Measurements from ENCODE around the gene OGFR. TPM values are rescaled to one million over a fixed set of nuclear protein-coding genes. Genes with fewer than 3 reads are reported as not detected.

The OGFR gene
- total and polyA plus RNA-seq, 7 donors, result 11.6 to 21.6 (median 19.2) TPM

GRCh38 chr20:62768234-62768546 is 36.4 kb upstream of the OGFR start:
- Histone ChIP-seq H3K27ac (no peak overlapping the region), H3K36me3 (ENCODE audit: insufficient read depth in 1 of 2, low read depth in 1 of 2) (no peaks in the 10 kb centered on the region), H3K4me1 (no peaks in the 10 kb centered on the region), H3K4me3 (no peak overlapping the region), H3K27me3 (ENCODE audit: insufficient read depth in 3 of 3, low read length in 2 of 3) (peaks cover 0 to 63% (median 22%) of the 10 kb centered on the region in 3 donors), H3K9me3 (no peaks in the 10 kb centered on the region)
- WGBS, 3 donors, result 80 to 83% (median 81%) methylated on average over 8 of the region's 8 CpGs
- ATAC-seq (no peak), DNase-seq (no peak)
- intact Hi-C loops (cut with DNase I), result loop anchor here in 1 of 2 donors (5.0 kb wide), 1 partner anchor 51 kb away; no protein-coding TSS in a partner anchor
- TF ChIP-seq CTCF (IDR thresholded peaks at IDR 0.05), result no peak

GRCh38 chr20:62768551-62769287 is 35.9 kb upstream of the OGFR start:
- peak; percentile 12 to 28 for DNase-seq
- H3K4me3 ChIP-seq, result no peak overlapping the region
- H3K27me3 ChIP-seq (ENCODE audit: insufficient read depth in 3 of 3, low read length in 2 of 3), result peaks cover 0 to 64% (median 21%) of the 10 kb centered on the region in 3 donors
- intact Hi-C loops (cut with DNase I), result loop anchor here in 1 of 2 donors (5.0 kb wide), 1 partner anchor 51 kb away; no protein-coding TSS in a partner anchor
- TF ChIP-seq CTCF (IDR thresholded peaks at IDR 0.05), result no peak
- no peaks in the 10 kb centered on the region for H3K36me3 ChIP-seq (ENCODE audit: insufficient read depth in 1 of 2, low read depth in 1 of 2)
- no peak for ATAC-seq
- 63 to 73% (median 71%) methylated on average over 21 of the region's 21 CpGs for WGBS, 3 donors
- H3K4me1 ChIP-seq, result no peaks in the 10 kb centered on the region
- no peak overlapping the region for H3K27ac ChIP-seq
- H3K9me3 ChIP-seq, result no peaks in the 10 kb centered on the region

- 84 to 90% (median 88%) methylated on average over 16 of the region's 16 CpGs for WGBS, 3 donors
- Histone ChIP-seq H3K4me3 (no peak overlapping the region), H3K4me1 (no peaks in the 10 kb centered on the region), H3K9me3 (no peaks in the 10 kb centered on the region), H3K36me3 (ENCODE audit: insufficient read depth in 1 of 2, low read depth in 1 of 2) (no peaks in the 10 kb centered on the region), H3K27ac (no peak overlapping the region), H3K27me3 (ENCODE audit: insufficient read depth in 3 of 3, low read length in 2 of 3) (peaks cover 0 to 65% (median 18%) of the 10 kb centered on the region in 3 donors)
- peak; percentile 7 to 28 for DNase-seq
- intact Hi-C loops (cut with DNase I), result loop anchor here (5.0 kb wide), 2 partner anchors 52 to 82 kb away; no protein-coding TSS in a partner anchor
- no peak for ATAC-seq
- no peak for TF ChIP-seq CTCF (IDR thresholded peaks at IDR 0.05)
These were observed 35.1 kb upstream of the OGFR start for GRCh38 chr20:62769346-62770071.

- WGBS, 3 donors, result 95 to 96% (median 96%) methylated on average over 19 to 20 of the region's 20 CpGs
- Histone ChIP-seq H3K27me3 (ENCODE audit: insufficient read depth in 3 of 3, low read length in 2 of 3) (peaks cover 0 to 63% (median 15%) of the 10 kb centered on the region in 3 donors), H3K36me3 (ENCODE audit: insufficient read depth in 1 of 2, low read depth in 1 of 2) (no peaks in the 10 kb centered on the region), H3K27ac (no peak overlapping the region), H3K4me3 (no peak overlapping the region), H3K9me3 (no peaks in the 10 kb centered on the region), H3K4me1 (no peaks in the 10 kb centered on the region)
- intact Hi-C loops (cut with DNase I), result loop anchor here in 1 of 2 donors (5.0 kb wide), 1 partner anchor 83 kb away; no protein-coding TSS in a partner anchor
- TF ChIP-seq CTCF (IDR thresholded peaks at IDR 0.05), result no peak
- DNase-seq (peak; percentile 9 to 38), ATAC-seq (no peak)
These were observed 34.3 kb upstream of the OGFR start for GRCh38 chr20:62770111-62770910.
